Neural progenitor cell (in vitro differentiated cells): ENCODE data around the gene CPNE4. TPM values are rescaled to one million over a fixed set of nuclear protein-coding genes. Genes with fewer than 3 reads are reported as not detected.
"Not testable (repeated sequence)": the region's sequence is repeated elsewhere in the genome, so short reads cannot be mapped to it uniquely, and the experiment has no call there.

Experiments
- DNase-seq: peaks from one replicate; pipeline ENCODE4 v3.0.0-alpha.2; 2016; ENCODE audit warnings: low spot score
- H2AFZ ChIP-seq: fragments of 200-600 bp; sonication (generic); replicated peaks from 2 replicates; pipeline ENCODE4 v1.6.1; 2016; ENCODE audit warnings: antibody characterized with exemption
- H3F3A ChIP-seq: fragments of 200-600 bp; sonication (generic); 2 replicates; pipeline ENCODE4 v1.6.1; 2016; ENCODE audit warnings: antibody characterized with exemption, low read depth
- H3K27ac ChIP-seq: fragments of 200-600 bp; sonication (generic); 2 replicates; pipeline ENCODE4 v1.5.1; 2016; ENCODE audit warnings: mild to moderate bottlenecking
- H3K27me3 ChIP-seq: fragments of 200-600 bp; sonication (generic); 2 replicates; pipeline ENCODE4 v1.6.1; 2016; ENCODE audit warnings: mild to moderate bottlenecking, moderate library complexity
- H3K36me3 ChIP-seq: fragments of 200-600 bp; sonication (generic); 2 replicates; pipeline ENCODE4 v1.5.1; 2016
- H3K4me1 ChIP-seq: fragments of 200-600 bp; sonication (generic); 2 replicates; pipeline ENCODE4 v1.6.1; 2016; ENCODE audit warnings: mixed run types
- H3K4me2 ChIP-seq: fragments of 200-600 bp; sonication (generic); 2 replicates; pipeline ENCODE4 v1.6.1; 2016
- H3K4me3 ChIP-seq: fragments of 200-600 bp; sonication (generic); 2 replicates; pipeline ENCODE4 v1.5.1; 2016
- H3K79me2 ChIP-seq: fragments of 200-600 bp; sonication (generic); 2 replicates; pipeline ENCODE4 v1.6.1; 2016; ENCODE audit warnings: low read depth
- H3K9ac ChIP-seq: fragments of 200-600 bp; sonication (generic); 2 replicates; pipeline ENCODE4 v1.6.1; 2016
- H3K9me3 ChIP-seq: fragments of 200-600 bp; sonication (generic); 2 replicates; pipeline ENCODE4 v1.5.1; 2016; ENCODE audit warnings: low read depth
- H4K20me1 ChIP-seq: fragments of 200-600 bp; sonication (generic); 2 replicates; pipeline ENCODE4 v1.6.1; 2016; ENCODE audit warnings: low read depth
- H3K27ac Mint-ChIP-seq: 3 replicates; pipeline ENCODE4 v1.8.0; 2021; ENCODE audit warnings: mixed read lengths
- H3K27me3 Mint-ChIP-seq: 2 replicates; pipeline ENCODE4 v1.8.0; 2022; ENCODE audit warnings: low read depth, mild to moderate bottlenecking, inconsistent platforms, moderate library complexity, mixed read lengths; ENCODE audit not compliant: insufficient read depth
- H3K36me3 Mint-ChIP-seq: 3 replicates; pipeline ENCODE4 v1.8.0; 2021; ENCODE audit warnings: mixed read lengths
- H3K4me1 Mint-ChIP-seq: 3 replicates; pipeline ENCODE4 v1.8.0; 2021; ENCODE audit warnings: mixed read lengths
- H3K4me3 Mint-ChIP-seq: 3 replicates; pipeline ENCODE4 v1.8.0; 2021; ENCODE audit warnings: mild to moderate bottlenecking, moderate library complexity, mixed read lengths
- H3K9me3 Mint-ChIP-seq: 3 replicates; pipeline ENCODE4 v1.8.0; 2020; ENCODE audit warnings: mixed read lengths
- EZH2 ChIP-seq: fragments of 200-600 bp; sonication (generic); IDR thresholded peaks from 2 replicates; pipeline ENCODE4 v1.6.1; 2017; ENCODE audit warnings: antibody characterized with exemption, mild to moderate bottlenecking, moderate library complexity
- EZH2phosphoT487 ChIP-seq: fragments of 200-600 bp; sonication (generic); IDR thresholded peaks from 2 replicates; pipeline ENCODE4 v1.6.1; 2017; ENCODE audit warnings: antibody characterized with exemption
- microRNA-seq: library from miRNA; unstranded; fragments of <30 nt; microRNA quantifications from one replicate; pipeline ENCODE4, GENCODE V29; 2016
- small RNA-seq: library from RNA; depleted of rRNA; stranded (forward); fragments of <200 nt; gene quantifications from one replicate; pipeline ENCODE3, GENCODE V24; 2015
- total RNA-seq: library from RNA; depleted of rRNA; stranded (reverse); fragments of >200 nt; gene quantifications from 2 replicates; pipeline ENCODE4 v1.2.3, GENCODE V29; 2015; ENCODE audit warnings: low replicate concordance
- TF ChIP-seq, protein P1 (sequence below): fragments of 200-600 bp; sonication (generic); IDR thresholded peaks from 2 replicates; pipeline ENCODE4 v1.5.1; 2017; ENCODE audit warnings: antibody characterized with exemption, mild to moderate bottlenecking

The CPNE4 gene
- total RNA-seq, 1 donor from 2014 or later, result not detected

DNA sequence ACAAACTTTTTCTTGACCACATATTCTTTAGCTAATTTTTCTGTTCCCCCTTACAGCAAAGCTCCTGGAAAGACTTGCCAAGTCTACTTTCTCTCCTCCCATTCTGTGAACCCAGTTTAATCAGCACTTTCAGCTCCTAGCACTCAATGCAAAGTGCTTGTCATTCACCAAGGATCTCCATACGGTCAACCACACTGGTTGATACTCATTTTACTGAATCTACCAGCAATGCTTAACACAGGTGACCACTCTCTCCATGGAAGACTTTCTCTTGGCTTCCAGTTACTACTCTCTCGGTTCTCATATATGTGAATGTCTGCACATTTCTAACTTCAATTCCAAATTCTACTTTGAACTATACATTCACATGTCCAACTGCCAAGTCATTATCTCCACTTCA, 543.7 kb downstream of the CPNE4 start:
- no peak overlapping the region for H2AFZ ChIP-seq
- no peaks in the 10 kb centered on the region for H3K27me3 ChIP-seq
- no peak overlapping the region for H3K9ac ChIP-seq
- Mint-ChIP-seq H3K4me1 (peaks cover 32% of the 10 kb centered on the region), H3K4me3 (no peak overlapping the region), H3K27ac (no peak overlapping the region), H3K9me3 (peaks cover 3% of the 10 kb centered on the region), H3K27me3 (no peaks in the 10 kb centered on the region), H3K36me3 (peaks cover 37% of the 10 kb centered on the region)
- no peaks in the 10 kb centered on the region for H3K9me3 ChIP-seq
- H3K4me3 ChIP-seq, result no peak overlapping the region
- TF ChIP-seq EZH2phosphoT487 (no peak), EZH2 (no peak)
- TF ChIP-seq, protein P1, sequence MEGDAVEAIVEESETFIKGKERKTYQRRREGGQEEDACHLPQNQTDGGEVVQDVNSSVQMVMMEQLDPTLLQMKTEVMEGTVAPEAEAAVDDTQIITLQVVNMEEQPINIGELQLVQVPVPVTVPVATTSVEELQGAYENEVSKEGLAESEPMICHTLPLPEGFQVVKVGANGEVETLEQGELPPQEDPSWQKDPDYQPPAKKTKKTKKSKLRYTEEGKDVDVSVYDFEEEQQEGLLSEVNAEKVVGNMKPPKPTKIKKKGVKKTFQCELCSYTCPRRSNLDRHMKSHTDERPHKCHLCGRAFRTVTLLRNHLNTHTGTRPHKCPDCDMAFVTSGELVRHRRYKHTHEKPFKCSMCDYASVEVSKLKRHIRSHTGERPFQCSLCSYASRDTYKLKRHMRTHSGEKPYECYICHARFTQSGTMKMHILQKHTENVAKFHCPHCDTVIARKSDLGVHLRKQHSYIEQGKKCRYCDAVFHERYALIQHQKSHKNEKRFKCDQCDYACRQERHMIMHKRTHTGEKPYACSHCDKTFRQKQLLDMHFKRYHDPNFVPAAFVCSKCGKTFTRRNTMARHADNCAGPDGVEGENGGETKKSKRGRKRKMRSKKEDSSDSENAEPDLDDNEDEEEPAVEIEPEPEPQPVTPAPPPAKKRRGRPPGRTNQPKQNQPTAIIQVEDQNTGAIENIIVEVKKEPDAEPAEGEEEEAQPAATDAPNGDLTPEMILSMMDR, result no peak
- peaks cover 65% of the 10 kb centered on the region for H3K79me2 ChIP-seq
- peaks cover 37% of the 10 kb centered on the region for H3K36me3 ChIP-seq
- peaks cover 20% of the 10 kb centered on the region for H3K4me1 ChIP-seq
- H4K20me1 ChIP-seq, result peaks cover 6% of the 10 kb centered on the region
- H3F3A ChIP-seq, result no peaks in the 10 kb centered on the region
- H3K4me2 ChIP-seq, result no peak overlapping the region
- no peak for DNase-seq
- H3K27ac ChIP-seq, result no peak overlapping the region

DNA sequence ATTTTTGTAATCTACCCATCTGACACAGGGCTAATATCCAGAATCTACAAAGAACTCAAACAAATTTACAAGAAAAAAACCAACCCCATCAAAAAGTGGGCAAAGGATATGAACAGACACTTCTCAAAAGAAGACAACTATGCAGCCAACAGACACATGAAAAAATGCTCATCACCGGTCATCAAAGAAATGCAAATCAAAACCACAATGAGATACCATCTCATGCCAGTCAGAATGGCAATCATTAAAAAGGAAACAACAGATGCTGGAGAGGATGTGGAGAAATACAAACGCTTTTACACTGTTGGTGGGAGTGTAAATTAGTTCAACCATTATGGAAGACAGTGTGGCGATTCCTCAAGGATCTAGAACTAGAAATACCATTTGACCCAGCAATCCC, 548.3 kb downstream of the CPNE4 start:
- H4K20me1 ChIP-seq, H3K4me2 ChIP-seq, H3K27ac Mint-ChIP-seq, H3K4me1 ChIP-seq, H3K27me3 Mint-ChIP-seq, H3K9me3 ChIP-seq, H3K9me3 Mint-ChIP-seq, H3K27ac ChIP-seq, H3K4me3 Mint-ChIP-seq, H3K9ac ChIP-seq, H3F3A ChIP-seq, DNase-seq, H2AFZ ChIP-seq, H3K27me3 ChIP-seq, H3K4me3 ChIP-seq: not testable (repeated sequence)
- Histone ChIP-seq H3K79me2 (peaks cover 55% of the 10 kb centered on the region), H3K36me3 (peaks cover 28% of the 10 kb centered on the region)
- peaks cover 19% of the 10 kb centered on the region for H3K4me1 Mint-ChIP-seq
- peaks cover 38% of the 10 kb centered on the region for H3K36me3 Mint-ChIP-seq

DNA sequence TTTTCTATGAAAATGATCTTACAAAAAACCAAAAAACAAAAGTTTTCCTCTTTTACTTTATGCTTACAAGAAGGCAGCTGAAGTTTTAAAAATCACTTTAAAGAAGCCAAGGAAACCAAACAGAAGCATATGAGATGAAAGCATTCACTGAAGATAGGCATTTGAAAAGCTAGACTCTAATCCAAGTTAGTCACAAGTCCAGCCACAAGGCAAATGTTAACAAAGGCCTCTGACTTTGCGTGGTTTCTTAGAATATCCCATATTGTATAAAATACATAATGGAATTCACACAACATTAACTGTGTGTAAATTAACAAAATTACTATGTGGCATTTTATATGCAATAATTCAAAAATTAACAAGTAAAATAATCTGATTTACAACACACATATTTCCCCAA, 549.7 kb downstream of the CPNE4 start:
- Mint-ChIP-seq H3K27ac (peak overlapping the region; percentile 97), H3K27me3 (no peaks in the 10 kb centered on the region), H3K36me3 (peaks cover 45% of the 10 kb centered on the region), H3K4me3 (no peak overlapping the region), H3K9me3 (peaks cover 3% of the 10 kb centered on the region), H3K4me1 (peaks cover 19% of the 10 kb centered on the region)
- H3K4me2 ChIP-seq, result no peak overlapping the region
- H3K9ac ChIP-seq, result no peak overlapping the region
- H3K36me3 ChIP-seq, result peaks cover 29% of the 10 kb centered on the region
- peaks cover 49% of the 10 kb centered on the region for H3K79me2 ChIP-seq
- no peak overlapping the region for H2AFZ ChIP-seq
- no peaks in the 10 kb centered on the region for H3K27me3 ChIP-seq
- no peaks in the 10 kb centered on the region for H3K4me1 ChIP-seq
- no peaks in the 10 kb centered on the region for H4K20me1 ChIP-seq
- no peak for DNase-seq
- H3K4me3 ChIP-seq, result no peak overlapping the region
- H3F3A ChIP-seq, result no peaks in the 10 kb centered on the region
- TF ChIP-seq EZH2 (no peak), EZH2phosphoT487 (no peak)
- TF ChIP-seq, protein P1, result no peak
- H3K27ac ChIP-seq, result no peak overlapping the region
- no peaks in the 10 kb centered on the region for H3K9me3 ChIP-seq

DNA sequence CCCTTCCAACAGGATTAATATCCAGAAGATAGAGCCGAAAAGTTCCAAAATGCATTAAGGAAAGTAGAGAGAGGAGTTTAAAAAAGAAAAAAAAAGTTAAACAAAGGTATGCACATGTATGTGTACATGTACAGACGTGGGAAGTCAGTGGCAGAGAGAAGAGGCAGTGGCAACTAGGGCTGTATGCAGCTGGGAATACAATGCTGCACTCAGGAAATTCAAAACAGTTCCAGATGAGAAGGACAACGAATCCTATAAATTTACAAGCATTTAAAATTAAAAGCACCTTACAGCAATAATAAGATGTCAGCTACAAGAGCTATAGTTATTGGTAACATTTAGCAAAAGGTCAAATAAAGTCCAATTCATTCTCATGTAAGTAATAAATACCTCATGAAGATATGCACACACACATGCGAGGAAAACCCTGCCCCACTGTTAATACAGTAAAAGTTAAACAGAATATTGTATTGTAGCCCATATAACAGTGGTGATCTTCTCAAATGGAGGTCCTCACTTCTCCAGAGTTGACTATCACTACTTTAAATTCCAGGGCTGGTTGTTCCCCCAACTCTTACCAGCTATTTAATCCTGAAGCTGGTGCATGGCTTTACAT, 550.2 kb downstream of the CPNE4 start:
- Histone ChIP-seq H3K9ac (no peak overlapping the region), H3K27ac (no peak overlapping the region), H2AFZ (no peak overlapping the region), H3K4me3 (no peak overlapping the region), H4K20me1 (no peaks in the 10 kb centered on the region), H3F3A (no peaks in the 10 kb centered on the region), H3K4me1 (no peaks in the 10 kb centered on the region), H3K79me2 (peaks cover 49% of the 10 kb centered on the region), H3K4me2 (no peak overlapping the region), H3K36me3 (peaks cover 24% of the 10 kb centered on the region), H3K27me3 (no peaks in the 10 kb centered on the region), H3K9me3 (no peaks in the 10 kb centered on the region)
- Mint-ChIP-seq H3K27ac (no peak overlapping the region), H3K4me1 (peaks cover 19% of the 10 kb centered on the region), H3K9me3 (peaks cover 3% of the 10 kb centered on the region), H3K36me3 (peaks cover 47% of the 10 kb centered on the region), H3K27me3 (no peaks in the 10 kb centered on the region), H3K4me3 (no peak overlapping the region)
- no peak for DNase-seq
- TF ChIP-seq, protein P1, result no peak
- no peak for TF ChIP-seq EZH2phosphoT487
- no peak for TF ChIP-seq EZH2

Small RNAs within 50 kb of the gene (microRNA-seq; reads per million reads assigned to microRNA genes)
- not detected for gene MIR5704

Small RNAs within 50 kb of the gene (small RNA-seq; reads per million reads assigned to genes)
- gene AC107027.2 (not detected), gene MIR5704 (not detected)
